K562 (cell line): ENCODE data around the gene ASS1. TPM values are rescaled to one million over a fixed set of nuclear protein-coding genes. Genes with fewer than 3 reads are reported as not detected.

Source experiments
- ATAC-seq: fragments of 200-7000 bp; cut with Tn5 transposase; 3 replicates; pipeline ENCODE4 v1.9.1; 2020; ENCODE audit warnings: moderate library complexity
- BruUV-seq: library from RNA; stranded (reverse); fragments of 400-500 nt; replicated peaks from 2 replicates; lab custom pipeline; 2021; lab: Mats Ljungman, UMichigan
- CTCF ChIA-PET: fragments of 300-600 bp; formaldehyde crosslinking; extraction: SDS; loops from one replicate; lab custom pipeline; 2021; ENCODE audit warnings: low intra/inter-chr PET ratio; lab: Yijun Ruan, JAX
- POLR2A ChIA-PET: fragments of 300-600, 350-650 bp; sonication (Branson Sonifier 250); formaldehyde crosslinking; extraction: SDS; loops from one replicate; lab custom pipeline; 2021; ENCODE audit warnings: antibody characterized with exemption, inconsistent platforms; lab: Yijun Ruan, JAX
- DNase-seq, 4 experiments: peaks; one replicate each; pipeline versions ENCODE4 v3.0.0 to v3.0.0-alpha.2; 2011 to 2018; ENCODE audit warnings: low spot score in 3 of 4, mixed read lengths in 3 of 4; ENCODE audit errors: extremely low read depth in 1 of 4
- FAIRE-seq: peaks from 2 replicates; lab custom pipeline; 2011; peaks lifted over from hg19 to GRCh38; lab: Jason Lieb, UNC
- H2AFZ ChIP-seq: 2 replicates; pipeline ENCODE4 v1.6.0; 2011; ENCODE audit warnings: low read depth, low read length, control low read depth, inconsistent platforms
- H3K27ac ChIP-seq: fragments of 200-600 bp; 3 replicates; pipeline ENCODE4 v1.8.0; 2011; ENCODE audit warnings: low read depth, mild to moderate bottlenecking, control low read depth, inconsistent platforms, low read length, moderate library complexity, mixed read lengths; ENCODE audit errors: extremely low read depth
- H3K27me3 ChIP-seq, 2 experiments: fragments of 300-600 bp in 1 of 2; 2 replicates in 1 of 2; 3 replicates in 1 of 2; pipeline versions ENCODE4 v1.6.0 to v1.8.0; 2011; ENCODE audit warnings: inconsistent platforms in 2 of 2, low read length in 2 of 2, mild to moderate bottlenecking in 1 of 2, mixed read lengths in 1 of 2, moderate library complexity in 1 of 2; ENCODE audit not compliant: control insufficient read depth in 2 of 2, insufficient read depth in 2 of 2
- H3K36me3 ChIP-seq: fragments of 300-600 bp; 3 replicates; pipeline ENCODE4 v1.8.0; 2011; ENCODE audit warnings: mild to moderate bottlenecking, low read length, inconsistent platforms; ENCODE audit not compliant: control insufficient read depth, insufficient read depth
- H3K4me1 ChIP-seq, 2 experiments: fragments of 200-600 bp in 1 of 2; replicated peaks in 1 of 2; 2 replicates in 1 of 2; 3 replicates in 1 of 2; pipeline versions ENCODE4 v1.5.1 to v1.8.0; 2011; ENCODE audit warnings: inconsistent platforms in 2 of 2, low read length in 2 of 2, mild to moderate bottlenecking in 1 of 2, mixed read lengths in 1 of 2, moderate library complexity in 1 of 2; ENCODE audit not compliant: control insufficient read depth in 2 of 2, insufficient read depth in 2 of 2
- H3K4me2 ChIP-seq: 2 replicates; pipeline ENCODE4 v1.6.1; 2011; ENCODE audit warnings: low read length, control low read depth, inconsistent platforms, mixed read lengths; ENCODE audit not compliant: insufficient read depth
- H3K4me3 ChIP-seq: fragments of 200-600 bp; sonication (generic), shearing (Covaris generic); 2 replicates; pipeline ENCODE4 v1.5.1; 2016; ENCODE audit warnings: control low read depth, inconsistent platforms
- H3K79me2 ChIP-seq: fragments of 200-600 bp; 3 replicates; pipeline ENCODE4 v1.8.0; 2011; ENCODE audit warnings: low read length, inconsistent platforms; ENCODE audit not compliant: control insufficient read depth, insufficient read depth
- H3K9ac ChIP-seq, 2 experiments: 2 replicates each; pipeline versions ENCODE4 v1.6.0 to v1.6.1; 2011; ENCODE audit warnings: low read depth in 2 of 2, low read length in 2 of 2, control low read depth in 1 of 2, inconsistent platforms in 1 of 2, mild to moderate bottlenecking in 1 of 2, mixed read lengths in 1 of 2; ENCODE audit not compliant: insufficient read depth in 1 of 2
- H3K9me1 ChIP-seq: one replicate; pipeline ENCODE4 v1.6.0; 2011; ENCODE audit warnings: inconsistent platforms, mild to moderate bottlenecking, low read length, moderate library complexity; ENCODE audit not compliant: control insufficient read depth, insufficient read depth
- H3K9me3 ChIP-seq: replicated peaks from 2 replicates; pipeline ENCODE4 v1.5.1; 2011; ENCODE audit warnings: low read depth, low read length, inconsistent platforms; ENCODE audit not compliant: control insufficient read depth, insufficient read depth
- H4K20me1 ChIP-seq: replicated peaks from 2 replicates; pipeline ENCODE4 v1.6.1; 2011; ENCODE audit warnings: low read length, inconsistent platforms, mixed read lengths; ENCODE audit not compliant: control insufficient read depth, insufficient read depth
- CREM ChIP-seq: IDR thresholded peaks from 2 replicates; pipeline ENCODE4 v1.6.1; 2014; ENCODE audit warnings: antibody characterized with exemption, low read depth
- CTCF ChIP-seq, 3 experiments: IDR thresholded peaks in 2 of 3; conservative IDR thresholded peaks in 1 of 3; 2 replicates each; pipeline ENCODE4 v1.5.1; 2011 to 2012; ENCODE audit warnings: low read length in 3 of 3, mild to moderate bottlenecking in 3 of 3, control low read depth in 2 of 3, improper control_type of control experiment in 1 of 3, inconsistent platforms in 1 of 3, low read depth in 1 of 3, mixed read lengths in 1 of 3, moderate library complexity in 1 of 3; ENCODE audit not compliant: insufficient read depth in 2 of 3
- KAT8 ChIP-seq: fragments of 450-650 bp; IDR thresholded peaks from 2 replicates; pipeline ENCODE4 v1.6.1; 2016; ENCODE audit warnings: low read depth, mild to moderate bottlenecking
- RAD21 ChIP-seq, 2 experiments: fragments of 250-450 bp in 1 of 2; fragments of 450-650 bp in 1 of 2; sonication (Bioruptor Pico) in 1 of 2; formaldehyde crosslinking in 1 of 2; IDR thresholded peaks in 1 of 2; conservative IDR thresholded peaks in 1 of 2; 2 replicates each; pipeline versions ENCODE4 v1.4.0 to v1.8.0; 2020 to 2022; ENCODE audit warnings: mild to moderate bottlenecking in 2 of 2, moderate library complexity in 1 of 2
- ZBTB49 ChIP-seq: sonication (generic); formaldehyde crosslinking; IDR thresholded peaks from 2 replicates; pipeline ENCODE4 v1.8.0; 2022; ENCODE audit warnings: missing genetic modification reagents, mild to moderate bottlenecking, borderline replicate concordance
- ZNF212 ChIP-seq: fragments of 450-650 bp; formaldehyde crosslinking; IDR thresholded peaks from 2 replicates; pipeline ENCODE4 v1.4.0; 2020; ENCODE audit warnings: mild to moderate bottlenecking
- ZNF280B ChIP-seq: fragments of 250-450 bp; sonication (Bioruptor Pico); IDR thresholded peaks from 2 replicates; pipeline ENCODE4 v1.5.1; 2021; ENCODE audit warnings: mild to moderate bottlenecking
- ZNF57 ChIP-seq: fragments of 450-650 bp; formaldehyde crosslinking; IDR thresholded peaks from 2 replicates; pipeline ENCODE4 v1.4.0; 2020; ENCODE audit warnings: mild to moderate bottlenecking, moderate library complexity
- WGBS: fragments of 100-300 bp; shearing (Covaris generic); methylation state at CpG from one replicate; pipeline ENCODE4 v1.1.6; 2016; ENCODE audit warnings: low coverage, mixed read lengths; ENCODE audit not compliant: insufficient coverage; ENCODE audit errors: missing lambda C conversion rate; 5-methylcytosine and 5-hydroxymethylcytosine counted together
- in situ Hi-C: fragments of 300-500 bp; cut with MboI; formaldehyde crosslinking; loops from 4 replicates; pipeline ENCODE4 v1.15.0; 2018; ENCODE audit warnings: inconsistent platforms, mixed read lengths
- intact Hi-C: fragments of 100-400 bp; cut with micrococcal nuclease; formaldehyde crosslinking; loops from 2 replicates; pipeline ENCODE4 v1.14.2; 2022
- polyA plus RNA-seq, 8 experiments: library from polyadenylated mRNA; depleted of rRNA in 4 of 8; stranded (reverse) in 5 of 8; unstranded in 3 of 8; fragments of >200 nt; fragmentation: Nextera tagmentation in 2 of 8; fragmentation: Illumina TruSeq in 1 of 8; extraction: Ambion mirVana in 2 of 8; extraction: Trizol in 1 of 8; gene quantifications; 2 replicates each; pipeline versions ENCODE4 v1.2.1 to v1.2.3, GENCODE V29; 2011 to 2014; ENCODE audit warnings: inconsistent platforms in 1 of 8, missing spikeins in 1 of 8
- total RNA-seq, 7 experiments: library from RNA; depleted of rRNA in 6 of 7; stranded (reverse); fragments of >200 nt in 6 of 7; fragmentation: Illumina TruSeq in 2 of 7; extraction: Trizol in 2 of 7; gene quantifications; 2 replicates each; pipeline versions ENCODE4 v1.2.1 to v1.2.3, GENCODE V29; 2011 to 2021; ENCODE audit warnings: low replicate concordance in 1 of 7

Gene ASS1
- total and polyA plus RNA-seq, 9 of the 15 experiments (the other 6 are each of a cell fraction or from before 2014, with no cell fraction given) = 1.5 to 5.7 (median 3.7) TPM

- H3K27ac ChIP-seq = no peak overlapping the region
- no peak overlapping the region for H3K4me2 ChIP-seq
- H3K9me1 ChIP-seq = no peaks in the 10 kb centered on the region
- H3K27me3 ChIP-seq = peaks cover 25 to 68% of the 10 kb centered on the region in 2 experiments
- DNase-seq = peak in 1 of 4 experiments; percentile 39
- peak; percentile 56 for FAIRE-seq
- no peaks in the 10 kb centered on the region for H3K36me3 ChIP-seq
- ChIA-PET POLR2A (no interaction called here), CTCF (no interaction called here)
- intact Hi-C loops (no loop called here), in situ Hi-C loops (no loop called here)
- WGBS = 0% methylated on average over 5 of the region's 5 CpGs
- H3K9me3 ChIP-seq = no peaks in the 10 kb centered on the region; the same call in 1 of the 2 replicates
- peak; percentile 79 for ATAC-seq
- H3K4me1 ChIP-seq = no peaks in the 10 kb centered on the region
- H2AFZ ChIP-seq = no peak overlapping the region
- H3K79me2 ChIP-seq = no peaks in the 10 kb centered on the region
- no peak overlapping the region for H3K4me3 ChIP-seq
- TF ChIP-seq ZNF57 (CRISPR knock-in tag) = no peak
- no peak for TF ChIP-seq ZNF212
- TF ChIP-seq ZBTB49 = no peak
- peak in 1 of 2 experiments; percentile 59; a peak in 2 of 4 replicates for TF ChIP-seq RAD21 (CRISPR knock-in tag; conservative IDR thresholded peaks at IDR 0.05 in 1 of 2, IDR thresholded peaks at IDR 0.05 in 1 of 2)
- 0 out of 2 replicates have a peak, but pooled peaks have one; percentile 16 for TF ChIP-seq CREM
- peak; percentile 46 to 53 (median 48) for TF ChIP-seq CTCF (IDR thresholded peaks at IDR 0.05 in 2 of 3, conservative IDR thresholded peaks at IDR 0.05 in 1 of 3; ENCODE audit: insufficient read depth in 2 of 3, low read depth in 1 of 3, low read length in 3 of 3)
- no peak for TF ChIP-seq KAT8
- TF ChIP-seq ZNF280B (CRISPR knock-in tag) = no peak
- no peak overlapping the region for H3K9ac ChIP-seq
- H4K20me1 ChIP-seq = no peaks in the 10 kb centered on the region; the same call in 1 of the 2 replicates
- no TSS peak for BruUV-seq
Measured at GRCh38 chr9:130417602-130418001, 27.2 kb upstream of the ASS1 start.
